A549 (cell line): ENCODE measurements around the gene PNLIPRP1.

Experiments
- MAZ ChIP-seq: fragments of 150-350 bp; IDR thresholded peaks from 2 replicates; pipeline ENCODE4 v1.6.1; 2014; ENCODE audit warnings: antibody characterized with exemption, low read depth, low read length, borderline replicate concordance
- POLR2A ChIP-seq: IDR thresholded peaks from 2 replicates; pipeline ENCODE4 v1.6.1; 2012; ENCODE audit warnings: mild to moderate bottlenecking, low read length
- TF ChIP-seq, protein P1 (sequence below): fragments of >200 bp; sonication (Bioruptor Twin); formaldehyde crosslinking; IDR thresholded peaks from 3 replicates; pipeline ENCODE4 v1.5.1; 2016

GRCh38 chr10:116608686-116609594 is 18.2 kb downstream of the PNLIPRP1 start:
- TF ChIP-seq POLR2A (no peak), MAZ (no peak)
- TF ChIP-seq, protein P1, sequence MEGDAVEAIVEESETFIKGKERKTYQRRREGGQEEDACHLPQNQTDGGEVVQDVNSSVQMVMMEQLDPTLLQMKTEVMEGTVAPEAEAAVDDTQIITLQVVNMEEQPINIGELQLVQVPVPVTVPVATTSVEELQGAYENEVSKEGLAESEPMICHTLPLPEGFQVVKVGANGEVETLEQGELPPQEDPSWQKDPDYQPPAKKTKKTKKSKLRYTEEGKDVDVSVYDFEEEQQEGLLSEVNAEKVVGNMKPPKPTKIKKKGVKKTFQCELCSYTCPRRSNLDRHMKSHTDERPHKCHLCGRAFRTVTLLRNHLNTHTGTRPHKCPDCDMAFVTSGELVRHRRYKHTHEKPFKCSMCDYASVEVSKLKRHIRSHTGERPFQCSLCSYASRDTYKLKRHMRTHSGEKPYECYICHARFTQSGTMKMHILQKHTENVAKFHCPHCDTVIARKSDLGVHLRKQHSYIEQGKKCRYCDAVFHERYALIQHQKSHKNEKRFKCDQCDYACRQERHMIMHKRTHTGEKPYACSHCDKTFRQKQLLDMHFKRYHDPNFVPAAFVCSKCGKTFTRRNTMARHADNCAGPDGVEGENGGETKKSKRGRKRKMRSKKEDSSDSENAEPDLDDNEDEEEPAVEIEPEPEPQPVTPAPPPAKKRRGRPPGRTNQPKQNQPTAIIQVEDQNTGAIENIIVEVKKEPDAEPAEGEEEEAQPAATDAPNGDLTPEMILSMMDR = no peak
